IMR-90 (cell line): ENCODE data around the gene MOB3A. TPM values are rescaled to one million over a fixed set of nuclear protein-coding genes. Genes with fewer than 3 reads are reported as not detected.

Source experiments
- ATAC-seq: fragments of 200-7000 bp; cut with Tn5 transposase; 2 replicates; pipeline ENCODE4 v1.9.1; 2020; ENCODE audit warnings: low read depth, mild to moderate bottlenecking, moderate library complexity
- BruUV-seq: library from RNA; stranded (reverse); fragments of 400-500 nt; replicated peaks from 2 replicates; lab custom pipeline; 2021; lab: Mats Ljungman, UMichigan
- CTCF ChIA-PET: fragments of 300-600 bp; formaldehyde crosslinking; extraction: SDS; loops from one replicate; lab custom pipeline; 2021; ENCODE audit warnings: antibody characterized with exemption; lab: Yijun Ruan, JAX
- POLR2A ChIA-PET: fragments of 300-600 bp; sonication (Branson Sonifier 250); formaldehyde crosslinking; loops from one replicate; lab custom pipeline; 2022; ENCODE audit warnings: antibody characterized with exemption; ENCODE audit not compliant: unreplicated experiment; lab: Charles Lee
- DNase-seq: peaks from one replicate; pipeline ENCODE4 v3.0.0; 2013
- H2AFZ ChIP-seq: replicated peaks from 2 replicates; pipeline ENCODE3; 2013; ENCODE audit warnings: low read length, mild to moderate bottlenecking; ENCODE audit not compliant: poor library complexity
- H2AK5ac ChIP-seq: 2 replicates; pipeline ENCODE4 v1.6.1; 2013; ENCODE audit warnings: low read depth, low read length, inconsistent platforms
- H2AK9ac ChIP-seq: replicated peaks from 2 replicates; pipeline ENCODE3; 2013; ENCODE audit warnings: mild to moderate bottlenecking, low read depth, low read length, moderate library complexity; ENCODE audit not compliant: poor library complexity
- H2BK120ac ChIP-seq: 2 replicates; pipeline ENCODE4 v1.6.1; 2013; ENCODE audit warnings: low read depth, low read length, inconsistent platforms
- H2BK15ac ChIP-seq: 3 replicates; pipeline ENCODE4 v1.6.1; 2013; ENCODE audit warnings: low read depth, low read length, inconsistent platforms
- H2BK20ac ChIP-seq: 2 replicates; pipeline ENCODE4 v1.6.1; 2013; ENCODE audit warnings: low read depth, mild to moderate bottlenecking, inconsistent platforms, low read length, moderate library complexity
- H2BK5ac ChIP-seq: 2 replicates; pipeline ENCODE4 v1.6.1; 2013; ENCODE audit warnings: mild to moderate bottlenecking, low read depth, low read length, inconsistent platforms; ENCODE audit not compliant: poor library complexity, severe bottlenecking
- H3K14ac ChIP-seq: replicated peaks from 2 replicates; pipeline ENCODE4 v1.6.1; 2013; ENCODE audit warnings: low read depth, low read length, inconsistent platforms
- H3K18ac ChIP-seq: 2 replicates; pipeline ENCODE4 v1.6.1; 2013; ENCODE audit warnings: low read depth, low read length, control low read depth
- H3K23ac ChIP-seq: 2 replicates; pipeline ENCODE4 v1.6.1; 2013; ENCODE audit warnings: low read depth, low read length, inconsistent platforms
- H3K27ac ChIP-seq: 2 replicates; pipeline ENCODE4 v1.5.1; 2013; ENCODE audit warnings: mild to moderate bottlenecking, control low read depth, low read length; ENCODE audit not compliant: insufficient read depth
- H3K27me3 ChIP-seq: 2 replicates; pipeline ENCODE4 v1.6.1; 2013; ENCODE audit warnings: low read length; ENCODE audit not compliant: control insufficient read depth, insufficient read depth
- H3K36me3 ChIP-seq: 2 replicates; pipeline ENCODE4 v1.6.1; 2013; ENCODE audit warnings: low read length, mixed read lengths; ENCODE audit not compliant: control insufficient read depth, insufficient read depth
- H3K4ac ChIP-seq: 2 replicates; pipeline ENCODE4 v1.6.1; 2013; ENCODE audit warnings: low read depth, low read length, inconsistent platforms
- H3K4me1 ChIP-seq: 2 replicates; pipeline ENCODE4 v1.6.1; 2013; ENCODE audit warnings: low read length, mixed read lengths; ENCODE audit not compliant: control insufficient read depth, insufficient read depth
- H3K4me2 ChIP-seq: 2 replicates; pipeline ENCODE4 v1.6.1; 2013; ENCODE audit warnings: low read depth, mild to moderate bottlenecking, control low read depth, low read length, moderate library complexity
- H3K4me3 ChIP-seq: 2 replicates; pipeline ENCODE4 v1.5.1; 2013; ENCODE audit warnings: low read depth, mild to moderate bottlenecking, control low read depth, low read length, moderate library complexity; ENCODE audit not compliant: insufficient read depth
- H3K56ac ChIP-seq: 2 replicates; pipeline ENCODE4 v1.6.1; 2013; ENCODE audit warnings: low read length, inconsistent platforms; ENCODE audit not compliant: insufficient read depth; ENCODE audit errors: extremely low read depth
- H3K79me1 ChIP-seq, 2 experiments: 2 replicates each; pipeline ENCODE4 v1.6.1; 2013; ENCODE audit warnings: low read length in 2 of 2, inconsistent platforms in 1 of 2, low read depth in 1 of 2
- H3K9ac ChIP-seq: 2 replicates; pipeline ENCODE4 v1.6.1; 2013; ENCODE audit warnings: low read depth, low read length, control low read depth
- H3K9me1 ChIP-seq: 2 replicates; pipeline ENCODE4 v1.6.1; 2013; ENCODE audit warnings: low read length, inconsistent platforms; ENCODE audit not compliant: insufficient read depth
- H3K9me3 ChIP-seq: 2 replicates; pipeline ENCODE4 v1.6.1; 2013; ENCODE audit warnings: low read length; ENCODE audit not compliant: control insufficient read depth, insufficient read depth
- H4K20me1 ChIP-seq: 2 replicates; pipeline ENCODE4 v1.6.1; 2013; ENCODE audit warnings: low read length, inconsistent platforms; ENCODE audit not compliant: insufficient read depth
- H4K5ac ChIP-seq: 2 replicates; pipeline ENCODE4 v1.6.1; 2013; ENCODE audit warnings: mild to moderate bottlenecking, low read depth, low read length, control low read depth
- H4K8ac ChIP-seq, 2 experiments: 2 replicates each; pipeline ENCODE4 v1.6.1; 2013; ENCODE audit warnings: low read depth in 2 of 2, low read length in 2 of 2, control low read depth in 1 of 2, inconsistent platforms in 1 of 2
- H4K91ac ChIP-seq: 2 replicates; pipeline ENCODE4 v1.6.1; 2013; ENCODE audit warnings: low read depth, low read length, inconsistent platforms; ENCODE audit not compliant: insufficient read depth
- CEBPB ChIP-seq: IDR thresholded peaks from 2 replicates; pipeline ENCODE4 v1.6.1; 2012; ENCODE audit warnings: low read depth, low read length, improper control_type of control experiment
- CHD1 ChIP-seq: IDR thresholded peaks from 2 replicates; pipeline ENCODE4 v1.6.1; 2012; ENCODE audit warnings: low read depth, low read length, improper control_type of control experiment
- CTCF ChIP-seq: conservative IDR thresholded peaks from 2 replicates; pipeline ENCODE4 v1.5.1; 2012; ENCODE audit warnings: mild to moderate bottlenecking, low read depth, low read length, improper control_type of control experiment
- FOS ChIP-seq: fragments of 150-350 bp; IDR thresholded peaks from 2 replicates; pipeline ENCODE4 v1.6.1; 2016; ENCODE audit warnings: low read depth, low read length
- MAZ ChIP-seq: IDR thresholded peaks from 2 replicates; pipeline ENCODE4 v1.6.1; 2012; ENCODE audit warnings: low read depth, mild to moderate bottlenecking, low read length, improper control_type of control experiment, moderate library complexity, borderline replicate concordance
- RCOR1 ChIP-seq: IDR thresholded peaks from 2 replicates; pipeline ENCODE4 v1.6.1; 2012; ENCODE audit warnings: mild to moderate bottlenecking, low read length, improper control_type of control experiment; ENCODE audit not compliant: insufficient replicate concordance
- RFX5 ChIP-seq: IDR thresholded peaks from 2 replicates; pipeline ENCODE4 v1.8.0; 2012; ENCODE audit warnings: low read depth, mild to moderate bottlenecking, low read length, moderate library complexity
- WGBS, 2 experiments: methylation state at CpG; one replicate each; pipeline versions ENCODE4 v1.1.5 to v1.1.7; 2013; ENCODE audit warnings: missing lambda C conversion rate in 2 of 2; ENCODE audit not compliant: insufficient read length in 1 of 2; ENCODE audit errors: extremely low coverage in 2 of 2; 5-methylcytosine and 5-hydroxymethylcytosine counted together
- dilution Hi-C: fragments of 300-500 bp; cut with HindIII; formaldehyde crosslinking; loops from one replicate; pipeline ENCODE4 v1.14.3; 2018; ENCODE audit warnings: low sequenced_read_pairs; ENCODE audit not compliant: unreplicated experiment
- in situ Hi-C: fragments of 300-500 bp; cut with MboI; formaldehyde crosslinking; loops from 3 replicates; pipeline ENCODE4 v1.14.3; 2019; ENCODE audit warnings: low sequenced_read_pairs, inconsistent platforms, mixed read lengths
- intact Hi-C: fragments of 100-400 bp; cut with micrococcal nuclease; formaldehyde crosslinking; loops from 2 replicates; pipeline ENCODE4 v1.10.0; 2022
- polyA plus RNA-seq, 3 experiments: library from polyadenylated mRNA; depleted of rRNA; stranded (reverse); fragments of >200 nt; gene quantifications; 2 replicates each; pipeline ENCODE4 v1.2.3, GENCODE V29; 2012; ENCODE audit warnings: low replicate concordance in 1 of 3
- total RNA-seq: library from RNA; depleted of rRNA; stranded (reverse); fragments of >200 nt; gene quantifications from 2 replicates; pipeline ENCODE4 v1.2.3, GENCODE V29; 2012

MOB3A gene
- total and polyA plus RNA-seq, 2 of the 4 experiments (the other 2 are of a cell fraction), result 9.3 to 26.5 TPM

- intact Hi-C loops, result no loop called here
- no peak overlapping the region for H3K4me2 ChIP-seq
- no peak overlapping the region for H3K56ac ChIP-seq
- H3K36me3 ChIP-seq, result peaks cover 68% of the 10 kb centered on the region
- no peak overlapping the region for H2AK5ac ChIP-seq
- no peak overlapping the region for H3K18ac ChIP-seq
- no peak overlapping the region for H4K91ac ChIP-seq
- 91% methylated on average over 14 of the region's 19 CpGs; no CpG with 5 or more reads in 1 of the 2 experiments for WGBS, 2 experiments
- TF ChIP-seq RCOR1 (no peak), FOS (no peak), CEBPB (no peak), MAZ (no peak), RFX5 (no peak), CHD1 (no peak), CTCF (no peak)
- H2BK15ac ChIP-seq, result no peak overlapping the region
- peaks cover 63% of the 10 kb centered on the region for H4K20me1 ChIP-seq
- H3K27me3 ChIP-seq, result no peaks in the 10 kb centered on the region
- no peak overlapping the region for H3K23ac ChIP-seq
- H4K8ac ChIP-seq, result no peak overlapping the region
- no peak overlapping the region for H2BK5ac ChIP-seq
- in situ Hi-C loops, result no loop called here
- no peak overlapping the region for H3K4ac ChIP-seq
- no peak overlapping the region for H2AFZ ChIP-seq
- dilution Hi-C loops, result no loop called here
- H3K9ac ChIP-seq, result no peak overlapping the region
- no peaks in the 10 kb centered on the region for H3K4me1 ChIP-seq
- ChIA-PET CTCF (no interaction called here), POLR2A (no interaction called here)
- no peaks in the 10 kb centered on the region for H3K9me3 ChIP-seq
- no peak overlapping the region for H3K4me3 ChIP-seq
- H3K14ac ChIP-seq, result no peak overlapping the region
- DNase-seq (no peak), ATAC-seq (no peak)
- H3K79me1 ChIP-seq, result peaks cover 5 to 67% of the 10 kb centered on the region in 2 experiments; a peak in 3 of 4 replicates
- peaks cover 7% of the 10 kb centered on the region; the same call in 1 of the 2 replicates for H3K9me1 ChIP-seq
- no peak overlapping the region for H2AK9ac ChIP-seq
- H4K5ac ChIP-seq, result no peak overlapping the region
- no TSS peak for BruUV-seq
- no peak overlapping the region for H2BK20ac ChIP-seq
- H2BK120ac ChIP-seq, result no peak overlapping the region
- H3K27ac ChIP-seq, result no peak overlapping the region
Observed at GRCh38 chr19:2127758-2128157, 31.6 kb upstream of the MOB3A start.
